T1000 (cell line): ENCODE results near the gene FLVCR1.

Experiments
- DNase-seq: peaks from one replicate; lab custom pipeline; 2025; ENCODE audit warnings: mixed read lengths; lab: John Stamatoyannopoulos, UW

The FLVCR1 gene

DNA sequence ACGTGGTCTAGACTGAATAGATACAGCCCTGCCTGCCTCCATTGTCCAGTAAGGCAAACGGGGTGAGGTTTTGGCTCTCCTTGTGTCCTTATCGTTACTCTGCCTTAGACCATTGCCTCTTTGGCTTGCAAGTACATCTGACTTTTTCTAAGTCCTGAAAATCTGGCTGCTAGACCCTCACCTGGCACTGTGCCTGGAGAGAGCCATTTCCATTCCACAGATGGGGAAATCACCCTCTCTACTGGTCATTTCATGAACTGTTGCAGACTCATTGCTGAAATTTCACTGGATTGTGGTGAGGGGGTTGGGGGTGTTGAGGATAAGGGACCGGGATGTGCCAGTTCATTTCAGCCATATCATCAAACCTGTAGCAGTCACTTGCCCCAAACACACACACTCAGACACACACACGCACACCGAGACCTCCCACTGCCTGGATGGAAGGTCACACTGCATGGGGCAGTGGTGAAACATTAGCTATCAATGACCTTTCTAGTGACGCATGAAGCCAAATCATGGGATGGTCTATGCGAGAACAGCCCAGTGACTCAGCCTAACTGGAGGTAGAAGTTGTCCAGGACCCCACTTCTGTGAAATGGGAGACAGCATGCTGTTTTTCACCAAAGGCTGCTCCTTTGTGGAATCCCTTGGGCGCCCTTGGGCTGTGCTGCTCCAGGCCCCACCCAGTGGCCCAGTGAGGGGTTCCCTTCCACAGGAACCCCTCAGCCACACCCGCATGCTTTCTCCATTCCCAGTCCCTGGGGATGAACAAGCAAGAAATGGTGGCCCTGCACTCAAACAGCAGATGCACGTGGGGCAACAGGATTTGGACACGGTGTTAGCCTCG is 57.4 kb downstream of the FLVCR1 start:
- DNase-seq, result no peak

DNA sequence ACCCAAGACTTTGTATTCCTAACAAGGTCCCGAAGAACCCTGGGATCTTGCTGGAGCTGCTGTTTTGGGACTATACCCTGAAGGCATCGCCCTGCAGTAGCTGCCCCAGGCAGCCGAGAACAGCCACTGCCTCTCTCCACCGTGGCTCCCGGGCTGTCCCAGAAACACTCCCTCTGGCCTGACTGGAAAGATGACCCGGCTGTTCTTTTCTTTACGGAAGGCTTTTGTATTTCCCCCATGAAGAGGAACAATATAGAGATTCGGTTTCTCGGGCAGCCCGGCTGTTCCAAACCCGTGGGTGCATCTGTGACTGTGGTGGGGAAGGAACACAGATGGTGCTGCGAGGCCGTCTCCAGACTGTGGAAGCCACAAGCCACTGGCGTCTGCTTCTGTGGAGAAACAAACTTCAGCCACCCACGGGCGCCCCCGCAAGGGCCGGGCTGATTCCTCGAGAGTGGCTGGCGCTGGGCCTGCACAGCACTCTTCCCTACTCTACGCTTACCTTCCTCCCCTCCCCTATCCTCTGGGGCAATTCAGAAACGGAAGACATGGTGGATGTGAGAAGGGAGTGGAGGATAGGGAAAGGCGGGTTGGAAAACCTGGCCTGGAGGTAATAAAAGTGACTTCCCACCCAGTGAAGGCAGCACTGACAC is 58.5 kb downstream of the FLVCR1 start:
- DNase-seq, result no peak

- no peak for DNase-seq
Observed at GRCh38 chr1:212917134-212917485, 59.0 kb downstream of the FLVCR1 start.

DNA sequence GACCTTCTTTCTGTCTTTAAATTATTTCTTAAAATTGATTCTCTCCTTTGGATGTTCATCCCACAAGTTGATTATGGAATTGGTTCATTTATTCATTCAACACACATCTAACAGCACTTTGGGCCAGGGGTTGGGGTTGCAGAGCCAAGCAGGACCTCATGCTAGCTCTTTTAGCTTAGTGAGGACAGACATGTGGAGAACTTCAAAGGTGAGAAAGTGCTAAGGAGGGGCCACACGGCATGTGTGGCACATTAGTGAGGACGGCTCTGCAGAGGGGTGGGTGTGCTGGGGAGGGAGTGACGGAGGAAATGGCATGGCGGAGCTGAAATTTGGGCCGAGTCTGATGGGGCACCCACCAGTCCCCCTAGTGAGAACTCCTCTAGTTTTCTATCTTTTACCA is 59.8 kb downstream of the FLVCR1 start:
- DNase-seq, result no peak

GRCh38 chr1:212918824-212919223 is 60.7 kb downstream of the FLVCR1 start:
- DNase-seq, result no peak

DNA sequence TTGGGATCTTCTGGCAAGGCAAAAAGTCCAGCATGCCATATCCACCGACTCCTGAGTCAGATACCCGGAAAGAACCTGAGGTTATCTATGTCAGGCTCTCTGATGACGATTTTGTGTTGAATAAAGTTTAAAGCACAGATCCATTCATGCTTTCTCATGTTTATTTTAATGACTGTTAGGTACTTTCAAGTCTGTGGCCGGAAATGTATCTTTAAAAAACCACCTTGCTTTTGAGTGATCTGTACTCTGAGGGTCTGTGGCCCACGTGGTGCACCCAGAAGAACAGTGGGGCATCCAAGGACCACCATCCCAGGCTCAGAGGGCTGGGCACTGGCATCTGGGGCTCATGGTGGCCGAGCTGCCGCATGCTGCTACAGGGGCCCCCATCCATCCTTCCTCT is 62.2 kb downstream of the FLVCR1 start:
- DNase-seq, result no peak

DNA sequence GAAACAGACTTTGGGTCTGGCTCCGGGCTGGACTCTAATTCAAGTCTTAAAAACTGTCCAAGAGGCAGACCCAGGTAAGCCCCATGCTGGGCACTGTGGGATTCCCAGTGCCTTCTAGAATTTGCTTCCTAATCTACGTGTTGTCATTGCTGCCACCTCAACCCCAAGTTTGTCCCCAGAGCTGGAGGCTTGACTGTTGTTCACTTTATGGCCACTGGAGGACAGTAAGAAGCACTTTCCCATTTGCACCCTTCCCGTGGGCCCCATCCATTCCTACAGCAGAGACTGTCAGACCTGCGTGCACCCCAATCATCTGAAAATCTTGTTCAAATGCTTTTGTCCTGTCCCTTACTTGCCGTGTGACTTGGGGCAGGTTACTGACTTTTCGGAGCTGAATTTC is 62.8 kb downstream of the FLVCR1 start:
- no peak for DNase-seq

- DNase-seq, result no peak
Observed at GRCh38 chr1:212922016-212922415, 63.9 kb downstream of the FLVCR1 start.

GRCh38 chr1:212926372-212926771 is 68.3 kb downstream of the FLVCR1 start:
- DNase-seq, result no peak

DNA sequence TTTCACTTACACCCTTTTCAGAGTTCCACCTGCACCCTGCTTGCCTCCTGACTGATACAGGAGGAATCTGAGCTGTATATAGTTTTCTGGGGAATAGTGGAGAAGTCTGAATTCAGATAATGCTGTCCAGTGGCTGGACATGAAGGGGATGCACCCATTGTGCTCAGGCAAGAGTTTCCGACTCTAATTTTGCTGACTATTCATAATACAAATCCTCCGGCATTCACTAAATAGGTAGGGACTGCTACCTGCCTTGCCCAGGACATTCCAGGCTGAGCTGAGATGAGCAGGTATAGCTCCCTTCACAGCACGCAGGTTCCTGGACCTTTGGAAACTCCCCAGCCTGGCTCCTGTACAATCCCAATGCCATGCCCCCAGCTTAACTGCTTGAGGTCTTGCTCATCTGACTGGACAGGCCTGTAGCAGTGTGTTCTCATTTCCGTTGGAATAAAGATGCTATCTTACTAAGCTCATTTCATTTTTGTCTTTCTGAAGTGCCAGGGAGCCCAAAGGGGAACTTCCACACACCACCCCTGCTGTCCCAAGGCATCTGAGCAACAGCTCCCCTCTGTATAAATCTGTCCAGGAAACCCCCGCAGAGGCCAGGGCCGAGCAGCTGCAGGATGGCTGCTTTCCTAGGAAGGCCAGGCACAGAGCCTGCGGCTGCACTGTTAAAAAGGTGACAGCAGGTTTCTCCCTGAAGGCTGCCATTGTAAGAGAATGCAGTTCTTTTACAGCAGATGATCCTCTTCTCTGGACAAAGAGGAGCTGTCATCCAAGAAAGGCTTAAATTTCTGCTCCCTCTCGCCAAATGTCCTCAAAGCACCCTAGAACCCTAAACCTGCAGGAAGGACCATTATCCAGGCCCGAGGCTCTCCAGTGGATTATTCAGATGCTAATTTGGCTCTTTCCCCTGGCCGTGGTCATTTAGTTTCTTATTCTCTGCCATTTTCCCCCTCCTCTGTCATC is 70.5 kb downstream of the FLVCR1 start:
- DNase-seq, result no peak

DNA sequence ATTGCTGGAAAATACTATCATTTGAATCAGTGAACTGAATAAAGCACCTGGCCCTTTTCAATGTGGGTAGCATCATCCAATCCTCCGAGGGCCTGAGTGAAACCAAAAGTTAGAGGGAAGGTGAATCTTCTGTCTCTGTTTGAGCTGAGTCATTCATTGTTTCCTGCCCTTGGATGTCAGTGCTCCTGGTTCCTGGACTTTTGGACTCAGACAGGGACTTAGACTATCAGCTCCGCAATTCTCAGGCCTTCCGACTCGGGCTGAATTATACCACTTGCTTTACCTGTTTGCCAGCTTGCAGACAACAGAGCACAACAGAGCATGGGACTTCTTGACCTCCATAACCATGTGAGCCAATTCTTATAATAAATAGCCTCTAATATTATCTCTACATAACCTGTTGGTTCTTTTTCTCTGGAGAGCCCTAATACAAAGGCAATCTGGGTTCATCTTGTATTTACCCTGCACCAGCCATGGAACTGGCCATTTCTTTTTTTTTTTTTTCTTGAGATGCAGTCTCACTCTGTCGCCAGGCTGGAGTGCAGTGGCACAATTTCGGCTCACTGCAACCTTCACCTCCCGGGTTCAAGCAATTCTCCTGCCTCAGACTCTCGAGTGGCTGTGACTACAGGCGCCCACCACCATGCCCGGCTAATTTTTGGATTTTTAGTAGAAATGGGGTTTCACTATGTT is 73.1 kb downstream of the FLVCR1 start:
- DNase-seq, result no peak

DNA sequence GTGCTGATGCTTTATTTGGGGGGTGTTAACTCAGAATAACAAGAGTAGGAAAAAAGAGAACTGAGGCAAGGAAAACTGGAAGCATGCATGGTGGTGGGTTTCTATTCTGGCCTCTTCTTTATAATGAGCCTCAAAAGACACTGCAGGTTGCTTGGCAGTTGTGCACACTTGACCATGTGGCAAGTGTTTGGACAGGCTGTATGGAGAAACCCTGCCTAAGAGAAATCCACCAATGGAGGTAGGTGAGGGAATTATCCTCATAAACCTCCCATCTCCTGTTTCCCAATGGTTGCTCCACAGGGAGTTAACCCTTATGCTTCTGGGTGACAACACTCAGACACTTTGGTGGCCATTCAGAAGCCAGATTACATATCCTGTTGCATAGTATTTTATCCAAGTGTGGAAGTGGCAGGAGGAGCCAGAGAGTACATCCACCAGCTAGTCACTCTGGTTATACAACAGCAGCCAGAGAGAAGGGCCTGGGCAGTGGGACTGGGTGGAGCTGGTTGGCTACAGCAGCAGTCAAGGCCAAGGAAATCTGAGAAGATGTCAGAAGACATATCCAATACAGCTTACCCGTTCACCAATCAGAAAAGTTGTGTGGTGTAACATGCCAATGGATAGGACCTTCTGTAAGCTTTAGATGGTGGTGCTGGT is 75.9 kb downstream of the FLVCR1 start:
- no peak for DNase-seq

- DNase-seq, result no peak
Observed at GRCh38 chr1:212935387-212935981, 77.4 kb downstream of the FLVCR1 start.

DNA sequence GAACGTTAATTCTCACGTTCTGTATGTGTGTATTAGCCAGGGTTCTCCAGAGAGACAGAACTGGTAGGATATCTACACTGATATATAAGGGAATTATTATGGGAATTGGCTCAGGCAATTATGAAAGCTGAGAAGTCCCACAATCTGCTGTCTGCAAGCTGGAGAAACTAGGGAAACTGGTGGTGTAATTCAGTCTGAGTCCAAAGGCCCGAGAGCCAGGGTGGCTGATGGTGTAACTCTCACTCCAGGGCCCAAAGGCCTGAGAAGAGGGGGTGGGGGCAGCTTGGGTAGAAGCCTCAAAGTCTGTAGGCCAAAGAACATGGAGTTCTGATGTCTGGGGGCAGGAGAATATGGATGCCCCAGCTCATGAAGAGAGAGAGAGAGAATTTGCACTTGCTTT is 79.0 kb downstream of the FLVCR1 start:
- no peak for DNase-seq

- DNase-seq, result no peak
Observed at GRCh38 chr1:212938846-212939245, 80.8 kb downstream of the FLVCR1 start.

DNA sequence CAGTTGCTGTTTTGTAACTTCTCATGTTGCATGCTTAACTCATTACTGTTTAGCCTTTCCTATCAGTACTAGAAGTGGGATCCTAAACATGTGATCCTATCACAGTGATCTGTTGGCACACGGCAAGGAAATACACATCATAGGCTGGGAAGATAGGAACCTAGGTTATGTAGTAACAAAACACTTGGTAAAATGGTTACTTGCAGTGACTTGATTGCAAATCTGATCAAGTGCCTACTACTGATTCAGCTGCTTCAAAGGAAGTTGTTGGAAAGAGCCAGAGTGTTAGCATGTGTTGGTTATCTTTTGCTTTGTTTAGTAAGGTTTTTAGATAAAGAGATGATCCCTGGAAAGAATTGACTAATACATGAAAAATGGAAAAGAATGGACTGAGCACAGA is 83.4 kb downstream of the FLVCR1 start:
- DNase-seq, result no peak

GRCh38 chr1:212942679-212943392 is 84.8 kb downstream of the FLVCR1 start:
- DNase-seq, result no peak

- DNase-seq, result no peak
Observed at GRCh38 chr1:212943393-212943710, 85.3 kb downstream of the FLVCR1 start.

DNA sequence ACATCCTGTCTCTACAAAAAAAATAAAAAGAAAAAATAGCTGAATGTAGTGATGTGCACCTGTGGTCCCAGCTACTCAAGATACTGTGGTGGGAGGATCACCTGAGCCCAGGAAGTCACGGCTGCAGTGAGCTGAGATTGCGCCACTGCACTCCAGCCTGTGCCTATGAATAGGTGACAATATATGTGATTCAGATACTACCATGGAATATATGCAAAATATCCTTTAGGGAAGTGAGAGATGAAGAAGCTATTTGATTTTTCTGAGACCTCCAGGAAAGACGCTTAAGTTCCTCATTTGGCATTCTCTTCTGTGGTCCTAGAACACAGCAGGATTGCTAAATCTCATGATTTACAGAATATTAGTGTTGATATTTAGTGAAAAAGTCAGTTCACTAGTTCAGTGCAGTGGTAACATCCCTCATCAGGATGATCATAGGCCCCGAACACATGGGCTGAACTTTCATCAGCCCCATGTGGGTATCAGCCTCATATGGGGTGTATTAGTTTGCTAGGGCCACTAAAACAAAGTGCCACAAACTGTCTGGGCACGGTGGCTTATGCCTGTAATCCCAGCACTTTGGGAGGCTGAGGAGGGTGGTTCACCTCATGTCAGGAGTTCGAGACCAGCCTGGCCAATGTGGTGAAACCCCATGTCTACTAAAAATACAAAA is 86.3 kb downstream of the FLVCR1 start:
- DNase-seq, result no peak

- DNase-seq, result no peak
Observed at GRCh38 chr1:212945056-212945455, 87.0 kb downstream of the FLVCR1 start.
